ENCODE data around the gene MTA1. TPM values are rescaled to one million over a fixed set of nuclear protein-coding genes. Genes with fewer than 3 reads are reported as not detected.

The MTA1 gene
- 82.3 TPM for total RNA-seq

GRCh38 chr14:105419195-105420091, at the start of gene MTA1:
MTA1 (plus strand) TSS chr14:105419827; CDS start chr14:105420036, 209 bp downstream.

GRCh38 chr14:105398044-105398725, 21.4 kb upstream of the MTA1 start, which contains the start of gene TEX22:
TEX22 (plus strand) TSS chr14:105398538; CDS start chr14:105399341, 803 bp downstream.

DNA sequence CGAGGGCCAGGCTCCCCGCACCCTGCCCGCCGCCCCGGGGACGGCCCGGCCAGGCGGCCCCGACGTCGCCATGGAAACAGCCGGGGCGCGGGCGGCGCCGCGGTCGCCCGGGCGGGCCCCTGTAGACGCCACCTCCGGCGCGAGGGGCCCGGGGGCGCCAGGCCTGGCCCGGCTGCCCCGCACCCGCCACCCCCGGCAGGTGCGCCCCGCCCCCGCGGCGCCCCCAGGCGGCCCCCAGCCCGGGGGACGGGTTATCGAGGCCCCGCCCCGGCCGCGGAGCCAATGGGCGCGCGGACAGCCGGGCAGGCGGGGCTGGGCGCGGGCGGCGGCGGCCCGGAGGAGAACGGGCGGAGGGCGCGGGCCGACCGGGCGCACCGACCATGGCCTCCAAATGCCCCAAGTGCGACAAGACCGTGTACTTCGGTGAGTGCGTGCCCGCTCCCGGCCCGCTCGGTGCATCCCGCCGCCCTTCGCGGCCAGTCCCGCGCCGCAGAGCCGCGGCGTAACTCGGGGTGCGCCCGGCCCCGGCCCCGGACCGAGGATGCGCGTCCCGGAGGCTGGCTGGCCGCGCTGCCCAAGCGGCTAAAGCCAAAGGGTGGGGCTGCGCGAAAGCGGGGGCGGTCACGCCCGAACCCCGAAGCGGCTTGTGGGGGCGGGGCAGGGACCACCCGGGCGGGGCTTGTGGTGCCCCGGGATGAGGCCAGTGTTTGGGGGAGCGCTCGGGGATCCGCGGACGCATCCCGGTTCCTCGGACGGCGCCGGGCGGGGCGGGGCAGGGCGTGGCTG, 55.0 kb downstream of the MTA1 start, which contains the start of gene CRIP2:
Gene CRIP2, plus strand, starts transcription at position 339 of the 786 bp plus-strand sequence. Its CDS starts 42 bp downstream, at position 381.

GRCh38 chr14:105486163-105486973, 66.7 kb downstream of the MTA1 start, which contains the start of gene CRIP1:
CRIP1 (plus strand) TSS chr14:105486886; CDS start chr14:105487260, 374 bp downstream.

DNA sequence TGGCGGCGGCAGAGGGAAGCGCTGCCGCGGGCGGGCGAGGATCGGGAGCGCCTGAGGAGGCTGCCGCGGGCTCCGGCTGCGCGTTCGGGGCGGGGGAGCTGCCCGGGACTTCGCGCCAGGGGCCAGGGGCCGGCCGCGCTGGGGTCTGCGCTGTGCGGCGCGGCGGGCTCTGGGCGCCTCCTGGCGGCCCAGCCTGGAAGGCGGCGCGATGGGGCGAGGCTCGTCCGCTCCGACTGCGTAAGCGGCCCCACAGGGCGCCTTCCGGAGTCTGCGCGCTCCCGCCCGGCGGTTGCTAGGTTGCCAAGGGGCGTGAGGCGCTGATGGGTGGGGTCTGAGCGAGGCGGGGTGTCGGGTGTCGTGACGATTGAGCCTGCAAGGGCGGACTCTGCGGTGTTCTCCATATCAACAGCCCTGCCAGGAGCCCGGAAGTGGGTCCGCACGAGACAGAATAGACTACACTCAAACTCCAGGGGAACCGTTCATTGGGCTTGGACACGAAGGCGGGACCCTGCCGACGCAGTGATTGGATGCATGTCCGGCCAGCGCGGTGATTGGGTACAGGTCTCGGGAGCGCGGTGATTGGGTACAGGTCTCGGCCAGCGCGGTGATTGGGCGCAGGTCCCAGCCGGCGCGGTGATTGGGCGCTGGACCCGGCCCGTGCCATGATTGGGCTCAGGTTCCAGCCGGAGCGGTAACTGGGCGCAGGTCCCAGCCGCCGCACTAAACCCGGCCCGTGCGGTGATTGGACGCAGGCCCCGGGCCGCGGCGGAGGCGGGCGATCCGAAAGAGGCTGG, 71.1 kb downstream of the MTA1 start, which contains the start of gene TEDC1:
Gene TEDC1, plus strand, starts transcription at position 675 of the 794 bp plus-strand sequence. CDS start 130 bp downstream, outside the sequence.

Other genes with a start within 250 kb of the MTA1 start
- gene NUDT14, start 238.5 kb upstream of the MTA1 start, total RNA-seq: 22.9 TPM
- gene BTBD6, start 171.3 kb upstream of the MTA1 start, total RNA-seq: 38.4 TPM
- 59.5 TPM for gene BRF1, start 118.8 kb upstream of the MTA1 start, total RNA-seq
- gene PACS2, start 105.1 kb upstream of the MTA1 start, total RNA-seq: 94.1 TPM
- gene TEX22, start 21.3 kb upstream of the MTA1 start, total RNA-seq: 0.23 TPM
- gene CRIP2, start 55.0 kb downstream of the MTA1 start, total RNA-seq: 147 TPM
- 32.8 TPM for gene CRIP1, start 67.1 kb downstream of the MTA1 start, total RNA-seq
- 8.7 TPM for gene TEDC1, start 71.4 kb downstream of the MTA1 start, total RNA-seq
- 14.7 TPM for gene TMEM121, start 106.8 kb downstream of the MTA1 start, total RNA-seq